Left forelimb (tissue), 1 donor: ENCODE measurements around the gene PIP4K2C.

Experiments
- DNase-seq: peaks from one replicate; pipeline ENCODE4 v3.0.0-alpha.2; 2018; ENCODE audit warnings: low spot score

PIP4K2C gene

DNA sequence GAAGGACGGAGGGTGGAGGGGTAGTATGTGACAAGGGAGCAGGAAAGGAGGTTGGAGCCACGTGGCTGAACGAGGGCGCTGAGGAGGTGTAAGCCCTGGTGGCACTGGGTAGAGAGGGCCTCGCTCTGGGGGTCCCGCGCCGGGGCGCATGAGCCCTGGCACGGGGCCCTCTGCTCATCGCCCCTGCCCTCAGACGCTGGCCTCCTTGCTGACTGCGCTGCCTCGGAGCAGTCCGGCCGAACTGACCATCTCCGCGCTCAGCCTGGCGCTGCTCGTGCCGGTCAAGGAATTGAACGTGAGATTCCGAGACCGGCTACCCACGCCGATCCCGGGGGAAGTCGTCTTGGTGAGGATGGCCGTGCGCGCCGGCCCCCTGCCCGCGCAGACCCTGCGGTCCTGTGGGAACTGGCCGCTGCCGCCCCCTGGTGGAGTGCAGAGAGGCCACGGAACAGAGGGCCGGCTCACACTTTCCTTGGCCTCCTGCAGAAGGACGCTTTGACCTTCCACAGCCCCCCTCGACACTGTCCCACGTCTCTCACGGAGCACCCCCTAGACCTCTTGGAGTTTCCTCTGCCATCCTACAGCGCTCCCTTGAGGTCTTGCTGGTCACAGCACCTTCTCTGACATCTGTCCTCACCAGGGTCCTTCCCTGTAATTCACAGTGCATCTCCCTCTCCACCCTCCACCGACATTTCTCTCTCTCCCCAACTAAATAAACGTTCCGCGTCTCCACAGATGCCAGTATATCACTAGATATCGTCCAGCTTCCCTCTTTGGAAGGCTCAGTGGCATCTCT lies 30.7 kb downstream of the PIP4K2C start:
- DNase-seq: peak; percentile 80

- no peak for DNase-seq
Measured at GRCh38 chr12:57622293-57623245, 31.6 kb downstream of the PIP4K2C start.

- DNase-seq: no peak
Measured at GRCh38 chr12:57623385-57623784, 32.4 kb downstream of the PIP4K2C start.

GRCh38 chr12:57623811-57624390 lies 32.9 kb downstream of the PIP4K2C start:
- no peak for DNase-seq

- no peak for DNase-seq
Measured at GRCh38 chr12:57624441-57625220, 33.6 kb downstream of the PIP4K2C start.

GRCh38 chr12:57625261-57626032 lies 34.5 kb downstream of the PIP4K2C start:
- no peak for DNase-seq

DNA sequence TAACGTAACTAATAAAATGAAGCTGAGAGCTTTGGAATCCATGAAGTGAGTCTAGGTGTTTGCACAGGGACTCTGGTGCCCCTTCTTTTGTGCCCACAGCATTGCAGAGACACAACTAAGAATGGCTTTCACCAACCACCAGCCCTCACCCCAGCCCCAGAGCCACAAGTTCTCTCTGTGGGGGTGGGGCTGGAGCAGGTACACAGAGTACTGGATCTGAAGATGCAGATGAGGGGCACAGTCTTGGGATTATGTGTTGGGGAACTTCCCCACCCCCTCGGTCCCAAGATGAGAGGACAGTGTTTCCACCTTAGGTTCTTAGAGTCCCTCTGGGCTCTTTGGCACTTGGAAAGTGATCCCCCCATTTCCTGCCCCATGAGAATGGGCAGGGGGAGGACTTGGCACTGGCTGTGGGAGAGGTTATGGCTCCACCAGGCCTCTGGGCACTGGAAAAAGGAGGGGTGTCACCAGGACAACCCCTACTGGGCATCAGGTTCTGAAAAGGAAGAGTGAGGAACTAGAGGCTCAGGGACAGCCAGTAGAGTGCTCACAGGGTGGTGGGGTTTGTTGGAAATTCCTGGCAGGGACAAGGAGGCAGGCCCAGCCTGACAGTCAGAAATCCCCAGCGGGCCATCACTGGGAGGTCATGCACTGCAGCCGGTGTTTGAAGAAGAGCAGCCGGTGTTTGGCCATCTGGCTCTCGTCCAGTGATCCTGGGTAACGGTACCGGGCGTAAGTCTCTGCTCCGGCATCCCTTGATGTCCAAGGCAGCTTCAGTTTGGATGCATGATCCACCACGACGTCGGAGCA lies 35.3 kb downstream of the PIP4K2C start:
- DNase-seq: no peak

DNA sequence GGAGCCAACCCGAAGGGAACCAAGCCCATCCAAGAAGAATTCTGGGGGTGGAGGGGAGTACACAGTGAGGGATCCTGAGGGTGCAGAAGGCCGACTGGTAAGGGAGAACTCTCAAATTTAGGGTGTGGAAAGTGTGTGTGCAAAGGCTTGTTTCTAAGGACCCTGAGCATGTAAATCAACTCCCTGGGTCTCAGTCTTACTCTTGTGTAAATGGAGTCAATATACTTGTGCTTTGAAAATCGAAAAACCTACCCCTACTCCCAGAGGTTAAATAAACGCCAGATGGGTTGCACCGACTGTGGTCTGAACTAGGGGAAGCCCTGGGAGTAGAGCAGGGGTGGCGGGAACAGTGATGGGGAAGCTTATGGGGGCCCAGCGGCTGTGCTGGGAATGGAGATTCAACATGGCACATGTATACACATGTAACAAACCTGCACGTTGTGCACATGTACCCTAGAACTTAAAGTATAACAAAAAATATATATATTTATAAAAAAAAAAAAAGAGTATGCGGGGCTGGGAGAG lies 36.0 kb downstream of the PIP4K2C start:
- no peak for DNase-seq

DNA sequence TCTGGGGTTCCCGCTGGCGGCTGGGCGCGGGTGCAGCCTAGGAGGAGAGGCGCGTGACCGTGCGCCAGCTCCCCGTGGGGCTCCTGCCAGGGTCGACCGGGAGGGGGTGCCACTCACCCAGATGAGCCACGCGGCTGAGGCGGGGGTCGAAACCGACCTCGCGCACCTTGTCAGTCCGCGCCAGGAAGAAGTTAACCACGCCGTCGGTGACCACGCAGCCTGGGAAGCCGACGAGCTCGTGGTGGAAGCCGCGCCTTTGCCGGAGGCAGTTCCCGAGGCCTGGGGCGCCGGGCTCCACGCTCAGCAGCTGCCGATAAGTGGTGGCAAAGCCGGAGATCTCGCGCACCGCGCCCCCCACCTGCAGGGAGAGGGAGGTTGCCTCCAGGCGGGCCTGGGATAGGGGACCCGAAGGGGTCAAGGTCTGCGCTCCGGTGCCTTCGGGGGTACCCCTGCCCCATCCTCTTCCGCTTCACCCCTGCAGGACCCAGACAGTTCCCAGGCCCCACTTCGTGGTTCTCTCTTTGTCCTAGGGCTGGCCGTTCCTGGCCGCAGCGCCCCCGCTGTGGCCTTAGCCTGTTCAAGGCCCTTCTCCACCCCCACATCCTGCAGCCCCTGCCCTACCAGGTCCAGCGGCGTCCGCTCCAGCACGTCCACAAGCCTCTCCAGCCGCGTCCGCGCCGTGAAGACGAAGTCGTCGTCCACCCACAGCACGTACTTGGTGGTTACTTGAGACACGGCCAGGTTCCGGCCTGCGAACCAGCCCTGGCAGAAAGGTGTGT lies 36.7 kb downstream of the PIP4K2C start:
- DNase-seq: no peak

DNA sequence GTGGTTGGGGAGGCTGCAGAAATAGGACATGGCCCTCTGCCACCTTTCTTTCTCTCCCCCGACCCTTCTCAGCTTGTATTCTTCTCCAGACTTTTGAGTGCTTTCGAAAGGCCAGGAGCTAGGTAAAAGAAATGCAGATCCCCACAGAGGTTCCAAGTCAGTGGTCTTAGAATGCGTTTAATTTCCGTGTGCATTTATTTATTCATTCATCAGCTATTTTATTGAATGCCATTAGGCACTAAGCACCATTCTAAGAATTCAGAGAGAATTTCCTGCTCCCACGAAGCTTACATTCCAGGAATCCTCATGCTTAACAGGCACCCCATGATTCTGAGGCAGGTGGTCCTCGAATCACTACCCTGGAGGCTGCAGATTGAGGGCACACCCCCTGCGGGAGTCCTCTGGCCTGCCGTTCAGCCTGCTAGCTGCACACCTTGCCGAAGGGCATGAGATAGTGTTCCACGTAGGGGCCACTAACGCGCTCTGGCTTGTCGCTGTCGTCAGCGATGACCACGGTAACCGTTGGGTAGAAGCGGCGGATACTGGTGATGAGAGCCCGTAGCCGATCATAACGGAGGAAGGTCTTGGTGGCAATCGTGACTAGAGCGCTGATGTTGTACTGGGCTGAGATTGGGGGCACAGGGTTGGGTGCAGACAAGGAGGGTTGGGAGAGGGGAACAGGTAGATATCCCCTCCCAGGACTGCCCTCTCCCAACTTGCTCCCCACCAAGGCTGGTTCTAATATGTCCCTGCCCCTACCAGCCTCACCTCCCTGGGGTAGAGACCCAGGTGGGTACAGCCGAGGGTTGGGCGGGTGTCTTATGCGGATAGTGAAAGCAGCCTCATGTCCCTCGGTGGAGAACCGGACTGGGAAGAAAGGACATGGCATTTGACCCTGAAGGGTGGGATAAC lies 37.5 kb downstream of the PIP4K2C start:
- no peak for DNase-seq

GRCh38 chr12:57629897-57630471 lies 39.0 kb downstream of the PIP4K2C start:
- DNase-seq: no peak

DNA sequence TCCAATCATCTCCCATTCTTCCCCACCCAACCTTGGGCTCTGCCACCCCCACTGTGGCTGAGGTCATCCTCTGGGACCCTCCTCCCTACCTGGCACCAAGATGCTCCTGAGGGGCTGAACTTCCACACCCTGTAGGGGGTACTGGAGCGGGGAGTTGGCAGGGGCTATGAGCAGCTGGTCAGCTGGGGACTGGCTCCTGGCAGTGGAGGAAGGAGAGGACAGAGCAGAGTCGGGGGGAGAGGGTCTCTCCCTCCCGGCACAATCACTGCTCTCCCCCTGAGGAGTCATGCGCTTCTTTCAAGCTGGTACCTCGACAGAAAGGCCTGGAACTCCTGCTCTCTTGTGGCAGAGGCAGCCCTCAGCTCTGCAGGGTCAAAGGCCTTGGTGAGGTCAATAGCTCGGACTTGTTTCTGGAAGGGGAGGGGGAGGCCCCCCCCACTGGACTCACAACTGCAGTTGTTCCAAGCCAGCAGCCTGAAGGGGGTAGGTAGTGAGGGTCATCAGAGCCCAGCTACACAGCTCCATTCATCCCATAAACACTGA lies 40.0 kb downstream of the PIP4K2C start:
- DNase-seq: no peak

DNA sequence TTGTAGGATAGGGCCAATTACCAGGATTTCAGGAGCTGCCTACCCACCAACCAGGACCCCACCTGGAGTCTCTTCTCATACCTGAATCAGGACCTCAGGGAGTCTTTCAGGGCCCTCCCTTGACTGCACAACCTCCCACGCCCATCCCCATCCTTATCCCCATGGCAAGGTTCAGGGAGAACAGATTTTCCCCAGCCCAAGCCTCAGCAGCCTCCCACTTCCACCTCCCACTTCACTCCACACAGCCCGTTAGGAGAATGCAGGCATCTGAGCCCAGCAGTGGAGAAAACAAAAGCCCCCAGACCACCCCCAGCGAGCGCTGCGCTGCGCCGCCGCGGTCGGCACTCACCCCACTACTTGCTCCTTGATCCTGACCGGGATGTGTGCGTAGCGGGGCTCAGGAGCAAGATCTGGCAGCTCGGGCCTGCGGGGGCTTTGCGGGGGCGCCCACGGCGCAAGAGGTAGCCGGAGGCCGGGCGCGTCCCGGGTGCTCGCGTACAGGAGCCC lies 40.6 kb downstream of the PIP4K2C start:
- DNase-seq: no peak

DNA sequence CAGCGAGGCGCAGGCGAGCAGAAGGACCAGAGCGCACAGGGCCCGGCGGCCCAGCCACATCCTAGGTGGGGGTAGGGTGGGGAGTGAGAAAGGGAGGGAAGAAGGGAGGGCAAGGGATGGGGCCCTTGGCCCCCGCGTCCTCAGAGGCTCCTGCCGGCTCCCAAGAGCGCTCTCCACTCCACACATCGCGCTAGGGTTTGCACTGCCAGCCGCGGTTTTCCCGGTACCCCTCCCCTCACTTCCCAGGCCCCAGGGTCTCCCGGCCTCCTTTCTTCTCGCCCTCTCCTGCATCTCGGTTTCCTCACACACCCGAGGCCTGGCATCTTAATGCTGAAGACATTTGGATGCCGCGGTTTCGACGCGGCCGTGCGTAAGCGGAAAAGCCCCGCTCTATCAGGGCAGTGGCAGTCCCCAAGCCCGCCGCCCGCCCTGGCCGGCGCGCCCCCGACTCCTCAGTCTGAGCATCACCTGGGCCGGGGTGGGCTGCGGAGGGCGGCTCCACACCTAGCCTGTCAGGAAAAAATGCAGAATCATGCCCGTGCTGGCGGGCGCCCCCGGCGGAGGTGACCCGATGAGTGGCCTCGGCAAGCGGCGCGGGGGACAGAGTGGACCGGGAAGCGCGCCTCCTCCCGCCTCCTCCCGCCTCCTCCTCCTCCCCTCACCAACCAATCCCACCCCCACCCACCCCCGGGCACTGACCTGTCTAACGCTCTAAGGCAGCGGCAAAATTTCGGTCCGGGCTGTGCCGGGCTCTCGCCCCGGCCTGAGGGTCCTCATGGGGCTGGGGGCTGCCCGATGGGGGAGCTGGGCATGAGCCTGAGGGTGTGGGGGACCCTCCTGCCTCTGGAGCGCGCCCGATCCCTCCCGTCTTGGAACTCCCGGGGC lies 41.3 kb downstream of the PIP4K2C start:
- DNase-seq: no peak

DNA sequence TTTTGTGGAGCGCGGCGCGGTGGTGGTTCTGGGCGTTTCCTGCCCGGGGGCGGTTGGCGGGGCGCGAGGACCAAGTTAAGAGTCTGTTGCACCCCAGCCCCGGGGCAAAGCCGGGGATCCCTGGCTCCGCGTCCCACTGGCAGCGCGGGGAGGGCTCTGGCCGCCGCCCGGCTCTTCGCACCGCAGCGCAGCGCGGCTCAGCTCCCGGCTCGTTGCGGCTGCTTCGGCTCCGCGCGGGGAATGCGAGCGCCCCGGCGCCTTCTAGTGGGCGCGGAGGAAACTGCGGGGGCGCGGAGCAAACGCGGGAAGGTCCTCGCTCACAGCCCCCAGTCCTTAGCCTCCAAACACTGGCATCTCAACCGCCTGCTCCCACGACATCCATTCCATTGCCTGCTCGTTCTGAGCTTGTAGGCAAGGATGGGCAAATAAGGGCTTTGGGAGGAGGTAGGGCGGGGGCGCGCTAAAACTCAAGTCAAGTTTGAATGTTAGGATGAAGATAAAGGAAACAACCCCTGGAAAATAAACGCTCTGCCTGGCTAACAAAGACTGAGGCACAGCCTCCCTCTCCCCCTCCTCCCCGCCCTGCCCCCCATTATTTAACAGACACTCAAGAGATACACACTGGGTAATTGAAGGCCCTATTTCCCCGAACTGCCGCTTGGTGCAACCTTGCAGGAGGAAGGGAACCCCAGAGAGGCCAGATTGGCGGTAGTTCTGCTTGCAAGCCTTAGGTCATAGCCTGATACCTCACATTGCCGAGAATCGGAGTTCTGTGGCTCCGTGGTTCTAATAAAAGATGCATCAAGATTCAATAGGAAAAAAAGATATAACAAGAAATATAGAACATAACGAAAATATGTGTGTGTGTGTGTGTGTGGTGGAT lies 42.2 kb downstream of the PIP4K2C start, which contains the start of gene B4GALNT1:
Gene B4GALNT1 (minus strand): TSS at position 244 of the 883 bp plus-strand sequence. CDS start 1,069 bp downstream, outside the sequence.
- no peak for DNase-seq
